ENCODE measurements around the gene NLGN4X.

The NLGN4X gene

DNA sequence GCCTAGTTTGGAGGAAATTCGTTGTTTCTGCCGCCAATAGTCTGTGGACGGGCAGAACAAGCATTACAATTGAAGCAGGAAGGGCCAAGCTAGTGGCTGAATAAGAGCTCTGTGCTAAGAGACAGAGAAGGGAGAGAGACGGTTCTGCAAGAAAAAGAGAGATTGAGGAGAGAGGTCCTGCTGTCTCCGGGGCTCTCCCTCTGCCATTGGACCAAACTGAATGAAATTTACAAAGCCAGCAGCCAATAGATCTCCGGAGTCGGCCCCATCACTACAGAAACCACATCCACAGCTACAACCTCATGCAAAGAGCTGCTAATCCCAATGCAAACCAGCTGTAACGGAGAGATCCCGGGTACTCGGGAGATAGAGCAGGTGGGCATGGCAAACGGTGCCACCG, at the start of gene NLGN4X:
TSS of gene NLGN4X (minus strand) at position 148 of the 400 bp plus-strand sequence. CDS start 77,401 bp downstream, outside the sequence.
- no peak for DNase-seq

DNA sequence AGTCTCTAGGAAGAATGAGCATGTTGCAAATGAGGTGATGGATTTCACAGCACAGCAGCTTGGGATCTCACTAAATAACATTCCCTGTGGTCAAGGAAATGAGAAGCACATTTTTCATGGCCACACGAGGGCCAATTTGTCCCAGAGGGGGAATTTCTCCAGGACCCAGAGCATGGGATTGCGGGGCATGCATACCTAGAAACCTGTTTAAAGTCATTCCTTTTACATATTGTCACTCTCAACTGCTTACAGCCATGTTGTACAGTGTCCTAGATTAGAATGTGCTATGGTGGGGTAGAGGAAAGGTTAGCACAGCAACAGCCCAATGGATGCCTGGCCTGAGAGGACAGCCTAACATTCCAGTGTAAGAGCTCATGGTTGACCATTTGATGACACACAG, 37.4 kb upstream of the NLGN4X start:
- no peak for DNase-seq

DNA sequence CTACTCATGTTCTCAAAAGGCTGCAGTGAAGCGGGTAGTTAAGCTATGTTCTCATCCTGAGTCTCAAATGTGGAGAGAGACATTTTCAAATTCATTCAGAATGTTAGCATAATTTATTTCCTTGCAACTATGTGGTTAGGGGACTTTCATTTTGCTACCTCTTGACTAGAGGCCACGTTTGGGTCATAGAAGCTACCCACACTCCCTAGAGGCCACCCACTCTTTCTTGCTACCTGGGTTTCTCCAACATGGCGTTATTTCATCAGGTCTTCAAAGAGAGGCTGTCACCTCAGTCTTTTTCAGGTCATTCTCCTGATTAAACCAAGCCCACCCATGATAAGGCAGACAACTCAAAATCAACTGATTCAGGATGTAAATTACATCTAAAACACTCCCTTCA, 34.3 kb upstream of the NLGN4X start:
- no peak for DNase-seq

DNA sequence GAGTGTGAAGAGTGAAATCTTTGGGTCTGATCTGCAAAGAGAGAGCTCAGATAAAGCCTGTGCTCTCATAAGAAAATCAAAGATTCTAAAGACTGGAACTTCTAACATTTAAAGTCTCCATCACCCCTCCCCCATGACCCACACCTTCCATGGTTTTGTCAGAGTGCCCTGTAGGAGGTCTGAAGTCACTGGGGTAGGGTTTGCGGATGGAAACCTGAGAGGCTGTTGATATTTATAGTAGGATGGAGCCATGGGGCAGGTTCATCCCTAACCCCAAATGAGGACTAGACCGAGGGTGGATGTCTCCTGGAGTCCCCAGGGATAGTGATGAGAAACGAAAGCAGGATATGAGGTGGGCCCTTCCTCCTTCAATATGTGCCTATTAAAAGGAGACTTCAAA, 28.4 kb upstream of the NLGN4X start:
- DNase-seq = no peak

DNA sequence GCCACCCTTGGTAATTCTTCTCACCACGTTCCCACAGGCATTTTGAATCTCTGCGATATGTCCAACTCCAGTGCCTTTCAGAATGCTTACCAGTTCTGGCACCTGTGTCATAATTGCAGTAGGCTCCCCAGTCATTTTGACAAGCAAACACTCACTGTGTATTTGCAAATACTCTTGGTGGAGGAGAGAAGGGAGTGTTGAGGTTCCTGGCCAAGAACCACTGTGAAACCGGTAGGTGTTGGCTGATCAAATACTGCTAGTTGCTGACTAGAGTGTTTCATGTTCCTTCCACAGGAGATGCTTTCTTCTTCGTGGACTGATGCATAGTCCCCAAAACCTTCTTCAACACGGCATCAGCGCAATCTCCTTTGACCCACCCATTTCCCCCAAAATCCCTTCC, 16.0 kb upstream of the NLGN4X start:
- DNase-seq = no peak

DNA sequence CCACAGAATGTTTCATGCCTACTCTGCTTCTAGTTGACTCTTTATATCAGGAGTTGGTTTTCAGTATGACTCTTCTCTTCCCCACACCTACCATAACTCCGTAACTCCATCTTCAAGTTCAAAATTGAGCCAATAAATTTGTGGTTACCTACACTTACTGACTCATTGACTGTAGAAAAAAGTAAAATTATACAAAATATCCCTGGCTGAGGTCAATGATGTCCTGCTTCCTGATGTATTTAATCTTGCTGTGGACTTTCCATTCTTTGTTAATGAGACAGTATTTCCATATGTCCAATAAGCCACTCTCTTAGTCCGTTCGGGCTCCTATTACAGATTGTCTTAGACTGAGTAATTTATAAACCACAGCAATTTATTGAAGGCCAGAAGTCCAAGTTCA, 9.9 kb upstream of the NLGN4X start:
- no peak for DNase-seq

DNA sequence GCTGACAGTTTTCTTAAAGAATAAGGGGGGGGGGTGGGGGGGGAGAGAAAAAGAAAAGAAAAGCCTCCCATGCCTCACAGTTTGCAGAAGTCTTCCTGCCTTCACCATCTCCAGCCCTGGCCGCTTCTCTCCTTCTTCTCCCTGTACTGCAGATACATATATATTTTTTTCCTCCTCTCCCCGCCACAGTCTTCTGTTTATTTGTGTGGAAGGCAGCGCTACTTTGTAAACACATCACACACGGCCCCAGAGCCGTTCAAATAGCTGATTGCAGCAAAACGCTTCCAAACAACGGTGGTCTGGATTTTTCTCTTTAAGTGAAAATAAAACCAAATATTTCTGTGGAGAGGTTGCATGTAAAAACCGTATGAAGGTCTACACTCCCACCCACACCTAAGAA, 732 bp downstream of the NLGN4X start:
- DNase-seq = no peak

DNA sequence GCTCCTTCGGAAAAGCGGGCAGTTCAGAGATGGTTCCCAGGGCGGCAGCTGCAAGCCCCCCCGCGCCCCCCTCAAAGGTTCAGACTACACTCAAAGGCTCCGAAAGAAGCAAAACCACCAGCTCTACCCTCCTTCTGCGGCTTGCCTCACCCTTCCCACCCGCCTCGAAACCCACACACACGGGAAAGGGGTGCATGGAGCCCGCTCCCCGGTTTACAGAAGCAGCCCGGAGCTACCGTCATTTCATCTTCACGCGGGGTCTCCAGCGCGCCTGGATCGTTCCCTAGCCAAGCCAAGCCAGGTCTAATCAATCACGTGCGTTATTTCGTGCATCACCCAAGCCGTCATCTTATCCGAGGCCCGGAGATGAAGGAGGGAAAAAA, 1.2 kb downstream of the NLGN4X start:
- no peak for DNase-seq

DNA sequence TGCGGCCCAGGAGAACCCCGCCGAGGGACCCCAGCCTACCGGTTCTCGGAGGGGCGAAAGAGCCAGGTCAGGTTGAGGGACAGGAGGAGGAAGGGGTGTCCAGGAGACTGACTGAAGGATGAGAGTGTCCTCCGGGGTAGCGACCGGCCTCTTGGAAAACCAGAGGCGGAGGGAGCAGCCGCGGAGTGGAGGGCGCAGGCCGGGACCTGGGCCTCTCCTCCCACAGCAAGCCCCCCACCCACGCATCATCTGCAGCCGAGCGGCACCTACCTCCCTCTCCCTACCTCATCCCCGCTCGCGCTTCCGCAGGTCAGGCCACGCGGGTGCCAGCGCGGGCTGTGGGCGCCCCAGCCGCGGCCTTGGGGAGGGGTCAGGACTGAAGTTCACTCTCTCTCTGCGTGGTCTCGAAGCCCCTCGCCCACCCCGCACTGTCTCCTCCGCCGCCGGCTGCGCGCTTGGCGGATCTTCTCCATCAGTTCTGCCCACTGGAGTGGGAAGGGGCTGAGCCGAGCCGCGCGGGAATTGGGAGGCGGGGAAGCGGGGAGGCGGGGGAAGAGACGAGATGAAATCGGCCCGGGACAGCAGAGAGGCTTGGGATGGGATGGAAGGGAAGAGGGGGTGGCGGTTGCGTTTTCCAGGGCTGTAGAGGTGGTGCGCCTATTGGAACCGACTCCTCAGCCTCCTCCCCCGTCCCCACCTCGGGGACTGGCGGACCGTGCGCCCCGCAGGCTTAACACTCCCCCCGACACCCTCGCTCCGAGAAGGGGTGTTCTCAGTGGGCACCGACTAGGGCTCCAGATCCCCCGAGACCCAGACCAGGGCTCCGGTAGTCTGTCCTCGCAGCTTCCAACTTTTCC, 1.8 kb downstream of the NLGN4X start:
- DNase-seq = no peak

DNA sequence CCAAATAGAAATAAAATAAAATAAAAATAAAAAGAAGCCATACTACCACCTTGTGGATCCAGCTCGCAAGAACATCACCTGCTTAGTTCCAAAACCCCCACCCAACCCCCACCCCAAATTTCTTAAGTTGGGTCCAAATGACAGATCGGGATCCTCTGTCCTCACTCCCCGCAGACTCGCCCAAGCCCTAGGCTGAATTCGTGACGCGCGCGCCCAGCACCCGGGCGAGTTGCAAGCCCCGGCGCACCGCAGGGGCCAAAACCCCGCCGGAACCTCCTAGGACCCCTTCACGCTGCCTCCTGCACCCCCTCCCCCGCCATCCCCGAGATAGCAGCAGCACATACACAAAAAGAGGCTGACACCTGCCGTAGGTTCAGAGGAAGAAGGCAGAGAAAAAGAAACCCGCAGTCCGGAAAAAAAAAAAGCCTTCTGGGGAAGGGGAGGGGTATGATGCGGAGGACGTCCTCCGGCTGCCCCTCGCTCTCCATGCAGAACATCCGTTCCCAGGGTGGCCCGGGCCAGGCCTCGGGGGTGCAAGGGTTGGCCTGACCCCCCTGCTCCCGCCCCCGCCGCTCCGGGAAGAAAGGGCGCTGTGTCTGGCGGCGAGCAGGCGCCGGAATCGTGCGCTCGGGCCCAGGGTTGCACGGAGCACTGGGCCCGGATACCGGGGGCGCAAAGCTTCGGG, 2.6 kb downstream of the NLGN4X start:
- no peak for DNase-seq

DNA sequence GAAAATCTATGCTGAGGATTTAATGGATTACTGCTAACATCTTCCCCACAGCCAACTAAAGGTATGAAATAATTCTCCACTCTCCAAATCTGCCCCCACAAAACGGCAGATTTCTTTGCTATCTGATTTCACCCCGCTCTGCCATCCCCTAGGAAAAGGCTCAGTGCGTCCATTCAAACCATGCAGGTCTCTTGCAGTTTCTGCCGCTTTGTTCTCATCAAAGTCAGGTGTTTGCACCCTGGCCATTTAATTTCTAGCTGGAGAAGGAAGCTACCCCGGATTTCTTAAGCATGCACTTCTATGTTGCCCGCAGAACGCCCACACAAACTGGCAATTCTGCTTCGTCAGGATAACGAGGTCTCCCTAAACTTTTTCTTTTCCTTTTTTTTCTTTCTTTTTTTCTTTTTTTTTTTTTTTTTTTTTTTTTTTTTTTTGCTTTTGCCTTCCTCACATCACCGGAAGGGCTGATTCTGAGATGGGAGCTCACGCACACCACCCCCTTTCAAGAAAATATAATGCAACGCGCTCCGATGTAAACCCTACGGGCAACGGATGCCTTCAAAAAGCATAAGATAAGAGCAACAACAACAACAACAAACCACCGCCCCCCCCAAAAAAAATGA, 3.3 kb downstream of the NLGN4X start:
- DNase-seq = no peak

DNA sequence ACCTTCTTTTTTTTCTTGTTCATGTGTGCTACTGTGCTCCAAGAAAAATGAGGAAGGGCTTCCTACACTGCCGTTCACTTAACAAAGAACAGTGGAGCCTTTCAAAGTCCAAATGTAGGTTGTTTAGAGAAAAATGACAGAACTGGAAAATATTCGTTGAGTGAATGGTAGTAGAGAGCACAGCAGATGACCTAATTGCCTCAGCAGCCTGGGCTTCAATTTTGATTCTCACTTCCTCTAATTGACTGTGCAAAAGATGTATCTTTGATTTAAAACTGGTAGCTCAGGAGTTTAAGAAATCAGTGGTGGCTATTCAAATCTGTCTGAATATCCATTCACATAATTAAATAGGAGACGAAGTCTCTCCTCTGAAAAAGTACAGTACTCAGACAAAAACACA, 5.2 kb downstream of the NLGN4X start:
- no peak for DNase-seq

DNA sequence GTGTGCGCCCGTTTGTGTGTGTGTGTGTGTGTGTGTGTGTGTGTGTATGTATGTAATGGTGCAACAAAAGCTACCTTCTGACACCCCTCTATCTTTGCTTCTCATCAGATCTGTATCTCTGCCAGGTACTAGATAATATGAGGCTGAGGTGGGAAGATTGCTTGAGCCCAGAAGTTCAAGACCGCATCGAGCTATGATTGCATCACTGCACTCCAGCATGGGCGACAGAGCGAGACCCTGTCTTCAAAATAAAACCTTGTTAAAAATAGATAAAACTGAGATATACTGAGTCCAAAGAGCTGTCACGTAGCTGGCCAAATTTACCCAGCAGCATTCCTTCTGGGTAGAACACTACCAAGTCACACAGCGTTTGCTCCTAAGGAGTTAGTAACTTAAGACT, 18.4 kb downstream of the NLGN4X start:
- DNase-seq = no peak

DNA sequence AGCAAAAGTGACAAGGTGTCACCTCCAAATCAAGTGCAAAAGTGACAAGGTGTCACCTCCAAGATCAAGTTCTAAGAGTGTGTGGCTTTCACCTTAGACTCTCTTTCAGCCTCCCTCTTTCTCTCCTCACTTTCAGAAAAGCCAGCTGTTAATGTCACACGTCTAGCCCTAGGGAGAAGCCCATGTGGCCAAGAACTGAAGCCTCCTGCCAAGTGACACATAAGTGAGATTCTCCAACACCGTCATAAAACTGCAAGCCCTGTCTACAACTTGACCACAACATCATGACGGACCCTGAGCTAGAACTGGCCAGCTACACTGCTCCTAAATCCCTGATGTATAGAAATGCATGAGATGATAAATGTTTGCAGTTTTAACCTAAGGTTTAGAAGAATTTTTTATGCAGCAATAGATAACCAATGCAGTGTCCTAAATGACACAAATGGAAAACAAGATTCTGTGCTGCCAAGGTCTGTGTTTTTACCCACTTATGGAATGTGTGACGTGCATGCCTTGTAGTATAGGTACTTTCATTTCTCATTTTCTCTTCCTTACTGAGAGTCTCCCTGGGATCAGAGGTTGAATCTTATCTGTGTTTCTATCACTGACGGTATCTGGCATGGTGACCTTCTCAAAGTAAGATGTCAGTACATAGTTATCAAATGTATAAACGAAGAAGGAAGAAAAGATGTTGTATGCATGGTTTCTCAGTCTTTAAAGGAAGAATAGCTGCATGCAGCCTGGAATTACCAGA, 25.0 kb downstream of the NLGN4X start:
- DNase-seq = no peak

DNA sequence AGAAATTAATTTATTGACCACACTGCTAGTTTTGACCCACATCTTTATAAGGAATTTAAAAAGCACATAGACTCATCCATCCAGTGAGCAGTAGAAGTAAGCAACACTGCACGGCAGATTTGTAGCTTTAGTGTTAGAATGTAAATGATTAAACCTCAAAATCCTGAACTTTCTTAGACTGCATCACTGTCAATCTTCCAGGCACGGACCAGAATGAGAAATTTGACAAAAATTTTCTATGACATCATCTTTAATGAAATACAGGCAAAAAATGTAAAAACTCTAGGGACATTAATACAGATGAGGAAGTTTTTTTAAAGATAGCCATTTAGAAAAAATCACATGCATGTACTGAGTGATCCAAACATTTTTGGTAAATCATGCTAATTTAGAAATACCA, 29.2 kb downstream of the NLGN4X start:
- DNase-seq = no peak

DNA sequence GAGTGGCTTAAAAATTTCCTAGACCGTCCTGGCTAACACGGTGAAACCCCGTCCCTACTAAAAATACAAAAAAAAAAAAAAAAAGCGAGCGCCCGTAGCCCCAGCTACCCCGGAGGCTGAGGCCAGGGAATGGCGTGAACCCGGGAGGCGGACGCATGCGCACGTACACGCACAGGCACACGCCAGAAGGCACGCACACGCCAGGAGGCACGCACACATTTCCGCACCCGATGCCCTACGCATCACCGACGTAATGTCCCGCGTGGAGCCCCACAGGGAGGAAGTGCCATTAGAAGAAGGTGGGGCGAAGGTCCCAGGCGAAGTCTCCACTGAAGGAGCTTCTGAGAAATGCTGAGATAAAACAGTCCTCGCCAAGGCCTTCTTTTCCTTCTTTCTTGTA, 41.4 kb downstream of the NLGN4X start:
- DNase-seq = no peak

DNA sequence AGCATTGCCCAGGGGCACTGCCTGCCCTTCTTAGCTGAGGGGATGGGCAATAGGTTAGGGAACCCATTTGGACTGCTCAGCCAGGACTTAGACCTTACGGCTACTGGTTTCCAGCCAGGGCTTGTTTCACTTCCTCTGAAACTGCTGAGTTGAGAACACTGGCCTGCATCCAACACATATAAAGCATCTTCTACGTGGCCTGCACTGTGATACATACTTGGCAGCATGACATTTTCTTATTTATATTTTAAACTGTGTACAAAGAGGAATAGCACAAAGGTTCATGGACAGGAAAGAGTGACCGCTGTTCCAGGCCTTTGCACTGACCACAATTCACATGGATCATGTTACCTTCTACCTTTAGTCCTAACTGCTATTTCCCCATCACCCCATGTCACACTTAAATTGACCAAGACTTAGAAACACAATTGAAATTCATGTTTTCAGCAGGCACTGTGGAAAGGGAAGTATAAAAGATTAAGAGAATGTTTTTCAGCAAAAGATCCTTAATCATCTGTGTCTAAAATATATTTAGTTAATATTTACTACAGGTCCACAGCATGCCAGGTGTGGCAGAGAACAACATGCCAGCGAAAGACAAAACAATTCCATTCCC, 43.7 kb downstream of the NLGN4X start:
- DNase-seq = no peak

DNA sequence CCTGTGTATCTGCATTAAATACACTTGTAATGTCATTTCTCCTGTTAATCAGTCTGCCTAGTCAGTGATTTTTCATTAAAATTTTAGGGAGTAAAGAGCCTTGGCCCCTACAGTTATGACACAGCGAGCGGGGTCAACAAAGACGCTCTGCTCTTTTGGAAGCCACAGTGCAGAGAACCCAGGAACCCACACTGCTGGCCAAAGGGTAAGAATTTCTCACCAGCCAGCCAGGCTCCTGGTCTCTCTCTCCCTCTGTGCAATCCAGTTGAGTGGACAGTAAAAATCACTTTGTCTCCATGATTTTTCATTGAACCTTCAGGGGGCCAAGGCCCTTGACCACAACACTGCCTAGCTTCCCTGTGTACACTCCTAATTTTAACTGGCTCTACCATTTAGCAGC, 52.8 kb downstream of the NLGN4X start:
- no peak for DNase-seq

DNA sequence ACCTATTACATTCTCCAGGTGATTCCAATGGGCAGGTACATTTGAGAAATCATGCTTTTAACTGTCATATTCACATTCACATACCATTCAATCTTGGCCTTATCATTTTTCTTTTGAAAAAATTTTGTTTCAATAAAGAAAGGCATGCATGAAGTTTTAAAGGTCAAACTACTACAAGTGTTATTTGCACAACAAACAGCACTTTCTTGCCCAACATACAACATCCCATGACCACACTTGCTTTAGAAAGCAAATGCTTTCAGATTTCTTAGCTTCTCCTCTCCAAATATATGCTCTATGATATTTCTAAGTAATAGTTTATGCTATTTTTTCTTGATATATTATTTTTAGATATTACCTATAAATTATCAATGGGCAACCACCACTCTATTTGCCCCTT, 58.2 kb downstream of the NLGN4X start:
- no peak for DNase-seq

DNA sequence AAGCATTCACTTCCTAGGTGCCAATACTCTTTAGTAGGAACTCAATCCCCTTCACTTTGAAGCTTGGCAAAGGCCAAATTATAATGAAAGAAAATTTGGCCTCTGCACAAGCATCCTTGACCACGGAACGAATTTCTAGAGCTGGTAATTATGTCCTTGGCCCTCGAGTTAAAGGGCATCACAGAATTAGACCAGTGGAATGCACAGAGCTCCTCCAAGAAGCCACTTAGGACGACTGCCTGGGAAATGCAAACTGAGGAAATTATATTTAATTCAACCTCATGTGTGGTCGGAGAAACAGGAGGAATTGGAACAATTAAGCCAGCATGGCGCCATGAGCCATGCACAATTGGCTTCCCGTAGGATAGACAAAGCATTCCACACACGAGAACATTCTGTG, 59.3 kb downstream of the NLGN4X start:
- no peak for DNase-seq

DNA sequence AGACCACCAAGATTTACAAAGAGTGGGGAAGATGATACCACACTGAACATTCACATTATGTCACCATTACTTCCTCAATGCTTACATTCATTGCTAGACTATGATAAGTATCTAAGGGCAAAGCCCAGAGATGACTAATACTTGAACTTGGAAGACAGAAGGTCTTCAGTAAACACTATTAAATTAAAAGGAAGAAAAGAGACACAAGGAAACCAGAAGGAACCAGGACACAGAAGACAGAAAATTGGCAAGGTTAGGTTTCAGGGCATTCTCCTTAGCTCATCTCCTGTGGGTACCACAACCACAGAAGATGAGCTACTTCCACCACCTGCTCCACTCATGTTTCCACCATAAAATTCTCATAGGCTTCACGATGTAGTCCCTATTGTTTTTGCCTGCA, 64.9 kb downstream of the NLGN4X start:
- no peak for DNase-seq

DNA sequence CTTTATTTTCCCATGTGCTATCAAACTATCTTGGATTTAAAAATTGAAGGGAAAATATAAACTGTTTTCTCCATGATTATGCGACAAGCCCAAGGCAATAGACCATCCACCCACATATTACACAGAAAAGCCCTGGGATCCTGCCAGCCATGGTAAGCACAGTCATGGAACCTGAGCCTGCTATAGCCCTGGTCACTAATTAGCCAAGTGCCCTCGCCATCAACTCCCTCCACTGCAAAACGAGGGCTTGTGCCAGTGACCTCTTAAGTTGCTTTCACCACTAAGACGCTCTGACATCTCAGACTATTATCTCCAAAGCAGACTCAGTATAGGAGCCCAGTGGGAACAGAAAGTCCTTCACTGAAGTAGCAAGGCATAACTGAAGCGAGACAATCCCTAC, 69.2 kb downstream of the NLGN4X start:
- DNase-seq = no peak

DNA sequence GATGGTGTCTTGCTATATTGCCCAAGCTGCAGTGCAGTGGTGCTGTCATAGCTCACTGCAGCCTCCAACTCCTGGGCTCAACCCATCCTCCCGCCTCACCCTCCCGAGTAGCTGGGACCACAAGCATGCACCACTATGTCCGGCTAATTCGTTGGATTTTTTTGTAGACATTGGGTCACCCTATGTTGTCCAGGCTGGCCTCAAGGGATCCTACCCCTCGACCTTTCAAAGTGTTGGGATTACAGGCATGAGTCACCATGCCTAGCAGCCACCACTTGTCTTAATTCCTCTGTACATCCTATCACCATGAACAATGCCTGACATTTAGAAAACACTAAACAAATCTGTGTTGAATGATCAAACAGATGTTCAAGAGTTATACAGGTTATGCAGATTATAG, 76.7 kb downstream of the NLGN4X start:
- DNase-seq = no peak
